Measurements from ENCODE around the gene HGS. TPM values are rescaled to one million over a fixed set of nuclear protein-coding genes. Genes with fewer than 3 reads are reported as not detected.

The HGS gene
- total RNA-seq, 1 donor from 2014 or later, result 215 TPM

GRCh38 chr17:81694810-81695209 is 11.0 kb downstream of the HGS start:
- no peak for DNase-seq (ENCODE audit: low read depth)
- Histone ChIP-seq H3K4me3 (ENCODE audit: low read depth, low read length) (no peak overlapping the region), H3K27me3 (ENCODE audit: control insufficient read depth, insufficient read depth, low read length) (no peaks in the 10 kb centered on the region), H3K36me3 (ENCODE audit: control insufficient read depth, insufficient read depth, low read length) (peaks cover 8% of the 10 kb centered on the region)
- no peak for TF ChIP-seq CTCF (IDR thresholded peaks at IDR 0.05; ENCODE audit: insufficient read depth, low read length, poor library complexity, severe bottlenecking)

DNA sequence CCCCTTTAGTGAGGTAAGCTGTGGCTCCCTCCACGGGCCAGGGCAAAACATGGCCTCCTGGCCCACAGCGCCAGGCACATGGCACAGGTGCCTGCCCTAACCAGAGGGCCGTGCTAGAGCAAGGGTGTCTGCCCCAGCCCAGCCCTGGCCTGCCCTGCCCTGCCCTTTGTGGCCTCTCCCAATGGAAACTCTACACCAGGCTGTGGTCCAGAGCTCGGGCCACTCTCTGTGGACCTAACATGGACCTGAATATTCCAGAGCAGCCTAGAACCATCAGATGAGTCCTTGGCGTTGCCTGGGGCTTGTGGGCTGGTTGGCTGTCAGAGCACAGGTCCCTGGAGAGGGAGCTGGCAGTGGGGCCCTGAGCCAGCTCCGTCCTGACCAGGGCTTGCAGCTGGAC is 11.4 kb downstream of the HGS start:
- Histone ChIP-seq H3K4me3 (ENCODE audit: low read depth, low read length) (no peak overlapping the region), H3K36me3 (ENCODE audit: control insufficient read depth, insufficient read depth, low read length) (peaks cover 8% of the 10 kb centered on the region), H3K27me3 (ENCODE audit: control insufficient read depth, insufficient read depth, low read length) (no peaks in the 10 kb centered on the region)
- no peak for DNase-seq (ENCODE audit: low read depth)
- no peak for TF ChIP-seq CTCF (IDR thresholded peaks at IDR 0.05; ENCODE audit: insufficient read depth, low read length, poor library complexity, severe bottlenecking)

DNA sequence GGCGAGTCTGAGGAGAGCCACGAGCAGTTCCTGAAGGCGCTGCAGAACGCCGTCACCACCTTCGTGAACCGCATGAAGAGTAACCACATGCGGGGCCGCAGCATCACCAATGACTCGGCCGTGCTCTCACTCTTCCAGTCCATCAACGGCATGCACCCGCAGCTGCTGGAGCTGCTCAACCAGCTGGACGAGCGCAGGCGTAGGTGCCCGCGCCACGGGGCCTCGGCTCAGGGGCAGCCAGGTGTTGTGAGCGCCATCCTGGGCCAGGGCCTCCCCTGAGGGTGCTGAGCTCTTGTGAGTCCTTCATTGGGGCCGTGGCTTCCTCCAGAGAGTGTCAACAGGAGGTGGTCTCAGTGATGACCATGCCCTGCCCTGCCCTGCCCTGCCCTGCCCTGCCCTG is 12.0 kb downstream of the HGS start:
- no peak overlapping the region for H3K4me3 ChIP-seq (ENCODE audit: low read depth, low read length)
- H3K27me3 ChIP-seq (ENCODE audit: control insufficient read depth, insufficient read depth, low read length), result no peaks in the 10 kb centered on the region
- no peak for TF ChIP-seq CTCF (IDR thresholded peaks at IDR 0.05; ENCODE audit: insufficient read depth, low read length, poor library complexity, severe bottlenecking)
- no peak for DNase-seq (ENCODE audit: low read depth)
- H3K36me3 ChIP-seq (ENCODE audit: control insufficient read depth, insufficient read depth, low read length), result peaks cover 8% of the 10 kb centered on the region

DNA sequence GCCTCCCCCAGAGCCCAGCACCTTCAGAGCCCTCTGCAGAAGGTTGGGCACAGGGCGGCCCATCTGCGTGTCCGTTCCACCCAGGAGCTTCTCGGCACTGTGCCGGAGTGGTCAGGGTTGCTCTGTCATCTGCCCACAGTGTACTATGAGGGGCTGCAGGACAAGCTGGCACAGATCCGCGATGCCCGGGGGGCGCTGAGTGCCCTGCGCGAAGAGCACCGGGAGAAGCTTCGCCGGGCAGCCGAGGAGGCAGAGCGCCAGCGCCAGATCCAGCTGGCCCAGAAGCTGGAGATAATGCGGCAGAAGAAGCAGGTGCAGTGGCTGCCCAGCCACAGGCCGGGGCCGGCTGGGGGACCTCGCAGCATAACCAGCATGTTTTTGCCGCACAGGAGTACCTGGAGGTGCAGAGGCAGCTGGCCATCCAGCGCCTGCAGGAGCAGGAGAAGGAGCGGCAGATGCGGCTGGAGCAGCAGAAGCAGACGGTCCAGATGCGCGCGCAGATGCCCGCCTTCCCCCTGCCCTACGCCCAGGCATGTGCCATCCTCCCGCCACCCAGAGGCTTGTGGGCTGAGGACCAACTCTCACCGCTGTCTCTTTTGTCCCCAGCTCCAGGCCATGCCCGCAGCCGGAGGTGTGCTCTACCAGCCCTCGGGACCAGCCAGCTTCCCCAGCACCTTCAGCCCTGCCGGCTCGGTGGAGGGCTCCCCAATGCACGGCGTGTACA is 12.6 kb downstream of the HGS start:
- TF ChIP-seq CTCF (IDR thresholded peaks at IDR 0.05; ENCODE audit: insufficient read depth, low read length, poor library complexity, severe bottlenecking), result no peak
- DNase-seq (ENCODE audit: low read depth), result no peak
- H3K27me3 ChIP-seq (ENCODE audit: control insufficient read depth, insufficient read depth, low read length), result no peaks in the 10 kb centered on the region
- H3K4me3 ChIP-seq (ENCODE audit: low read depth, low read length), result no peak overlapping the region
- peaks cover 9% of the 10 kb centered on the region for H3K36me3 ChIP-seq (ENCODE audit: control insufficient read depth, insufficient read depth, low read length)

DNA sequence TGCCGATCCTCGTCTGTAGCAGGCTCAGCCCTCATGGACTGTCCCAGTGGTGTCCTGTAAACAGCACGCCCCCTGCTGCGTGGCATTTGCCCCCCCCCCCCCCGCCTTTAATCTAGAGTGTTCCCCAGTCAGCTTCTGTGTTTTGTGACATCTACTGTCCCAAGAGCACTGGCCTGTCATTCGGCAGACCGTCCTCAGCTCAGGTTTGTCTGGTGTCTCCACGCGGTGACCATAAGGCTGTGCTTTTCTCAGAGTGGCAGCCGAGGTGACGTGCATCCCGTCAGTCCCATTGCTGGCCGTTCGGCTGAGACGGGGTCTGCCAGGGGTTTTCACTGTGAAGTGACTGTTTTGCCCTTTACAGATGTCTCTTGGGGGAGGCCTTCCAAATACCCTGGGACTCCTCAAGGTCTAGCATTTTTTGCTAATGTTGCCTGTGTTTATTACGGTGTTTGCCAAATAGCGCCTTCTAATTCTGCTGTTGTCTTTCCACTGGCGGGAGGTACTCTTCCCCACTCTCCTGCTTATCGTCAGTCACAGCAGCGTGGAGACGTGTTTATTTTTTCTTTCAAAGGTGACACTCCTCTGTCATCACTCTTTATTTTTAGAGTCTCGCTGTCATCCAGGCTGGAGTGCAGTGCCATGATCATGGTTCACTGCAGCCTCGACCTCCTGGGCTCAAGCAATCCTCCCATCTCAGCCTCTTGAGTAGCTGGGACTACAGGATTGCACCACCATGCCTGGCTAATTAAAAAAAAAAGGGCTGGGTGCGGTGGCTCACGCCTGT is 13.6 kb downstream of the HGS start:
- Histone ChIP-seq H3K27me3 (ENCODE audit: control insufficient read depth, insufficient read depth, low read length) (no peaks in the 10 kb centered on the region), H3K4me3 (ENCODE audit: low read depth, low read length) (no peak overlapping the region), H3K36me3 (ENCODE audit: control insufficient read depth, insufficient read depth, low read length) (peaks cover 11% of the 10 kb centered on the region)
- no peak for DNase-seq (ENCODE audit: low read depth)
- no peak for TF ChIP-seq CTCF (IDR thresholded peaks at IDR 0.05; ENCODE audit: insufficient read depth, low read length, poor library complexity, severe bottlenecking)

Data from kidney epithelial cell (primary cell).